HG03571 (cell line): ENCODE measurements around the gene IFITM1.
"Not testable (repeated sequence)": the region's sequence is repeated elsewhere in the genome, so short reads cannot be mapped to it uniquely, and the experiment has no call there.

Source experiments
- ATAC-seq: cut with Tn5 transposase; IDR thresholded peaks from one replicate; pipeline ENCODE4 v1.9.1; 2021; ENCODE audit not compliant: unreplicated experiment

The IFITM1 gene

DNA sequence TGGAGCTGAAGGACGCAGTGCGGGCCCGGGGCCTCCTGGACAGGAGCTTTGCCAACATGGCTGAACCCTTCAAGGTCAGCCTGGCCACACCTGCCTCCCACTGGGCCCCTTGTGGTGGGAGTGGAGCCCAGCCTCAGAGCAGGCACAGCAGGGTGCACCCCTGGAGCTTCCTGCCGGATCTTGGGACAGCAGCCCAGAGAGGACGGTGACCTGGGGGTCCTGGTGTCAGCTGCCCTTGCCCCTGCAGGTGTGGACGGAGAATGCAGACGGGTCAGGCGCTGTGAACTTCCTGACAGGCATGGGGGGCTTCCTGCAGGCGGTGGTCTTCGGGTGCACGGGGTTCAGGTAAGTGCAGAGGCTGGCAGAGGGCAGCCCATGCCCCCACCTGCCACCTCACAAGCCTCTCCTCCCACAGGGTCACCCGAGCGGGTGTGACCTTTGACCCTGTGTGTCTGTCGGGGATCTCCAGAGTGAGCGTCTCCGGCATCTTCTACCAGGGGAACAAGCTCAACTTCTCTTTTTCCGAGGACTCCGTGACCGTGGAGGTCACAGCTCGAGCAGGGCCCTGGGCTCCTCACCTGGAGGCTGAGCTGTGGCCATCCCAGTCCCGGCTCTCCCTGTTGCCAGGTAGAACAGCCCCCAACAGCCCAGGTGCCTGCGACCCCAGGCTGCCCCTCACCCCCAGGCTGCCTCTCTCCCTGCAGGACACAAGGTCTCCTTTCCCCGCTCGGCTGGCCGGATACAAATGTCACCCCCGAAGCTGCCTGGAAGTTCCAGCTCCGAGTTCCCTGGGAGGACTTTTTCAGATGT lies 19.8 kb upstream of the IFITM1 start:
- ATAC-seq = no peak

DNA sequence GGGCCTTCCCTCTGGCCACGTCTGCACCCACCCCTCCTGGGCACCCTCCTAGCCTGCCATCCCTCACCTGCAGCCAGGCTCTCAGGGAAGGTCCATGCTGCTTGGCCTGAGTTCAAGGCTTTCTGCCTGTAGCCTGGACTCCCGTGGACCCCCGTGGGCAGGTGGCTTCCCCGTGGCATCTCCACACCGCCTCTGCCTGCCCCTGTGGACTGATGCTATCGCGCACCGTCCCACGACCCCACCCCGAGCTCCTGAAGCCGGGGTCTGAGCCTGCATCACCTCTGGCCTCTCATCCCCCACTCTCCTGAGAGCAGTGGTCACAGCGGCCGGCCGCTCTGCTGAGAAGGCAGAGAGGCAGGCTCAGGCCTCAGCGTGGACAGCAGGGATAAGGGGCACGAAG lies 19.1 kb upstream of the IFITM1 start:
- no peak for ATAC-seq

DNA sequence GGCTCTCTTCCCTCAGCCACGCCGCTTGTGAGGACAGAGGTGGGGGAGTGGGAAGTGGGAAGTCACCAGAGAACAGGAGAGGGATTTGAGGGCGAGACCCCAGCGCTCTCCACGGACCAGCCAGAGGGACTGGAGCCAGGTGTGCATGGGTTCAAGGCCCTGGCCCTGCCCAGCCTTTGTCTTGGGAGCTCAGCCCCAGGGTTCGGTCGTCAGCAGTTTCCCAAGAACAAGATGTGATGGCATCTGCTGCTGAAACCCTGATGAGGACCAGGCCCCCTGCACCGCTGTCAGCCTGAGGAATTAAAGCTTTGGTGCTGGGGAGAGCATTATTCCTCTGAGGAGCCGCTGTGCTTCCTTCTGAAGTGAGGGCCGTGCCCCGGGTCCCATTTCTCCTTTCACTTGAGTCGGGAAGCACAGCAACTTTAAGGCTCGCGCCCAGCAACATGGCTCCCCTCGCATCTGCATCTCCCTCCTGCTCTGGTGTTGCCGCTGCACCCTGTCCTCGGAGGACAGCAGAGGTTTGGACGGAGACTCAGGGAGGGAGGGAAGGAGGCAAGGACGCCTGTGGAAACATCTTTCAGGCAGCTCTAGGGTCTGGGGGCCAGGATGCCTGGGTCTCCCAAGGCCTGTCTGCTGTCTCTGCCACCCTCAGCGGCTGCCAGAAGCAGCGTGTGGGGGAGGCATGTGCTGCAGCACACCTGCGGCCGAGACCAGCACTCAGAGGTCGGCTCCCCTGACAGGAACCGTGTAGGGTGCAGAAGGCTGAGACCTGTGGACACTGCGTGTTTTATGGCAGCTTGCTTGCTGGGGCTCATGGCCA lies 18.3 kb upstream of the IFITM1 start:
- ATAC-seq = no peak

DNA sequence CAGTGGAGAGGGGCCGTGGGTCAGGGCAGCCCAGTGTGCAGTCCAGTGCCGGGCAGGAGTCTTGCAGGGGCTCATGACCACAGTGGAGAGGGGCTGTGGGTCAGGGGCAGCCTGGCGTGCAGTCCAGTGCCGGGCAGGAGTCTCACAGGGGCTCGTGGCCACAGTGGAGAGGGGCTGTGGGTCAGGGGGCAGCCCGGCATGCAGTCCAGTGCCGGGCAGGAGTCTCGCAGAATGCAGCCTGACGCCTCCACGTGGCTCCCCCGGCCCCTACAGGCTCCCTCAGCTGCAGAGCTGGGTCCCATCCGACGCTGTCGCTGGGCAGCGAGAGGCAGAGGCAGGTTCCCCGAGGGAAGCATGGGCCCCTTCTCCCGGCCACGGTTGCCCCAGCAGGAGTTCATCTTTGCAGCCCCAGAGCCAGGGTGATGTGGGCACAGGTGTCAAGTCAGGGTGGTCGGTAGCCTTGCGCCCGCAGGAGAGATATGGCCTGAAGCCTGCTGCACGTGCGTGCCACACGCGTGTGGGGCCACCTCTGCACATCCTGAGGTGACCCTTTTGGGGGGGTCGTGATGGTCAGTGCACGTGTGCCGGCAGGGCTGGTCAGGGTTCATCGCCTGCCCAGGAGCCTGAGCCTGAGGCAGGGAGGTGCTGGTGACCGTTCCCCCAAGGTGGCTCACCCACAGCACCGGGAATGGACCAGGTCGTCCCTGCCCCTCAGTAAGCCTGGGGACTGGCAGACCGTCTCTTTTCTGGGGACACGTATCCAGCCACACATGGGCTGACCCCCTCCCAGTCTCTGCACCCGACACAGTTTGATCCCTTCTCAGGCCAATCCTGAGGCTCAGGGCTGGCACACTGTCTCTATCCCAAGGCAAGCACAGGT lies 17.4 kb upstream of the IFITM1 start:
- no peak for ATAC-seq

DNA sequence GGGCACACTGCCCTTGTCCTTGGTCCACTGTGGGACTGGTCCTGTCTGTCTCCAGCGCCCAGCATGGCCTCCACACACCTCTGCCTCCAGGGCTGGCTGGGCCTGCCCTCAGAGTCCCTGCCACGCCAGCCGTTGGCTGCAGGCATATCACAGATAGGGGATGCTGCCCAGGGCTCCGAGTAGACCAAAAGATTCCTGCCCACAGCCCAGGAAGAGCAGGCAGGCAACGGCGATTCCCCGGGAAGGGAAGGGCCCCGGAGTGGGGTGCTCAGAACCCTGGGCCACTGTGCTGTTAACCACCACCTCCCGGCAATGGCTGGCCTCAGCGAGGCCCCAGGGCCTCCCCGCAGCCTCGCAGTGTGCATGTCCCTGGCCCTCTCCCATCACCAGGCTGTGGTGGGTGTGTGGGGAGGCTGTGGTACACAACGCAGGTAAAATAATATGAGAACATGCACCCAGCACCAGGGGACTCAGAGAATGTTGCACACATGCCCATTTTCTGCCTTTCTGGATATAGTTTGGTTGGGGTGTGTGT lies 16.7 kb upstream of the IFITM1 start:
- ATAC-seq = no peak

DNA sequence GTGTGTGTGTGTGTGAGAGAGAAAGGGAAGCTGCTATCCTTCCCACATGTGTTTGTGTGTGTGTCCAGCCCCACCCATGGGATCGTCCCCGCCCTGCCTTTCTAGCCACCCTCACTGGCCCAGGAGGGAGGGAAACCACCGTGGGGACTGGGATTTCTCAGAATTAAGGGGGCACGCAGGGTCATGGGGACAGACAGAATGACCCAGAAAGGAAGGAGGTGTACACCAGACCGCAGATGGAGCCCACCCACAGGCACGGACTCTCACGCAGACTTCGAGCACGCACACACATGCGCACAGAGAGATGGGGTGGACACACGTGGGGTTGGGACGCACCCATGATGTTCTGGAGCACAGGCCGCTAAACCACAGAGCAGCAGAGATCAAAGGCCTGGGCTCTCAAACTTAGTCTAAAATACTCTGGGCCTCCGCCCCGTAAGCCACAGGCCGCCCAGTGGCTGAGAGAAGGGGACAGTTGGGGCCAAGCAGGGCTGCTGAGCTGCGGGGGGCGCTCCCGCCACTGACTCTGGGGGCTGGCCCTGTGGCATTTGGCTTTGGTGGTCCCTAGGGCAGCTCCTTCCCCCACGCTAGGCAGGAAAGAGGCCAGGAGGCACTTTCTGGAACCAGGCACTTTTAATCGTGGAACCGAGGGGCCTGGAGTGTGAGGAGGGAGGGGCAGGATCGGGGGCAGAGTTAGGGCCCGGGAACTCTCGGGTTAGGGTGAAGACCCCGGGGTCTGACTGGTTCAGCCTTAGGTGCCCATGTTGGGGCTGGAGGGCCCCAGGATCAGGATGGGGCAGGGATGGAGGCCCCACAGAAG lies 16.0 kb upstream of the IFITM1 start:
- ATAC-seq = no peak

DNA sequence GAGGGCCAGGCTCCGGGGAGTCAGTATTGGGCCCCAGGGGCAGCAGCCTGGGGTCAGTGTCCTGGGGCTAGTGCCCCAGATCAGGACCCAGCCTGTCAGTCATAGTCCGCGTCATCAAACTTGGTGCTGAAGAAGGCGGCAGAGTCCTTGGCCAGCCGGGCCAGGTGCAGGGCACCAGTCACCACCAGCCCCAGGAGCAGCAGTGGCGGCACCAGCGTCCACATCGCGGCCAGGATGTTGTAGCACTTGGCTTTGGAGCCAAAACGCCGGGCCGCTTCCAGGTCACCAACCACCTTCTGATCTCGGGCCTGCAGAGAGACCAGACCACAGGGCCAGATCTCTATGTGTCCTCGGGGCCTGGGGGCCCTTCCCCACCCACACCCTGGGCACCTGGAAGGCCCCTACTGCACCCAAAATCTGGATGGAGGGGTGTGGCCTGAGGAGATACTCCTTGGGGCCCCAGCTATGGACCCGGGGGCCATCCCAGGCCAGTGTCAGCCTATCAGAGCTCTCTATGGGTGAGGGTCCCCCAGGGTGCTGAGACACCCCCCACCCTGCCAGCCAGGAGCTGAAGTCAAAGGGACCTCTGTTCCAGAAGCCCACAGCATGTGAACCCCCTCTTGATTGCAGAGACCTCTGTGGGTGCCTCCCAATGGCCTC lies 15.3 kb upstream of the IFITM1 start:
- no peak for ATAC-seq

DNA sequence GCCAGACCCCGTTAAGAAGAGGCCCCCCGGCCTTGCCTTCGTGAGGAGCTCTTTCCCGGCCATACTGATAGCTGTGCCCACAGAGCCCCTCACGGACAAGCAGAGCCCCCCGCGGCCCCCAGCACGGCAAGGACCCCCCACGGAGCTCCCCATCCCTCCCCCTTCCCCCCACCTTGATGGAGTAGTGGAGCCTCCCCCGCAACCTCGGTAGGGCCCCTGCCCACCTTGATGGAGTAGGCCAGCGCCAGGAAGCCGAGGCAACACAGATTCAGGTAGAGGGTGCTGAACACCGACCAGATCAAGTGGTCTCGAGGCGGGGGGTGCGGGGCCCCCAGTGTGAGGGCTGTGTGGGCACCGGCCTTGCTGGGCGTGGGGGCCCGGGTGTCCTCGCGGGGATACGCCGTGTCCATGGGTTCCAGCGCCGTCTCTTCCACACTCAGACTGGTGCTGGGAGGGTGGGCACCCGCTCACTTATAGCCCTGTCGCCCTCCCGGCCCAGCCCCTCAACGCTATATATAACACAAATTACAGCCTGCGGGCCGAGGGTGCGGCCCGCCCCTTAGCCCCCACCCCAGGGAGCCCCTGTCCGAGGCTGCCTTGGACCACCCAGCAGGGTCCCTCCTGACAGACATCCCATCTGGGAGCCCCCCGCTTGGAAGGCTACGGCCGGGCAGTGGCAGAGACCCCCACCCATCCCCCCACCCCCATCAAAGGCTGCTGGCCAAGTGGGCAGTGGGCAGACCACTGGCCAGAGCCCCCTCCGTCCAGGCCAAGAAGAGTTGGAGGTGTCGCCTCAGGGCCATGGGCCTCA lies 14.6 kb upstream of the IFITM1 start, which contains the start of gene IFITM5:
Gene IFITM5, minus strand, starts transcription at position 446 of the 811 bp plus-strand sequence. Its CDS starts 36 bp downstream, at position 410.
- ATAC-seq = no peak

DNA sequence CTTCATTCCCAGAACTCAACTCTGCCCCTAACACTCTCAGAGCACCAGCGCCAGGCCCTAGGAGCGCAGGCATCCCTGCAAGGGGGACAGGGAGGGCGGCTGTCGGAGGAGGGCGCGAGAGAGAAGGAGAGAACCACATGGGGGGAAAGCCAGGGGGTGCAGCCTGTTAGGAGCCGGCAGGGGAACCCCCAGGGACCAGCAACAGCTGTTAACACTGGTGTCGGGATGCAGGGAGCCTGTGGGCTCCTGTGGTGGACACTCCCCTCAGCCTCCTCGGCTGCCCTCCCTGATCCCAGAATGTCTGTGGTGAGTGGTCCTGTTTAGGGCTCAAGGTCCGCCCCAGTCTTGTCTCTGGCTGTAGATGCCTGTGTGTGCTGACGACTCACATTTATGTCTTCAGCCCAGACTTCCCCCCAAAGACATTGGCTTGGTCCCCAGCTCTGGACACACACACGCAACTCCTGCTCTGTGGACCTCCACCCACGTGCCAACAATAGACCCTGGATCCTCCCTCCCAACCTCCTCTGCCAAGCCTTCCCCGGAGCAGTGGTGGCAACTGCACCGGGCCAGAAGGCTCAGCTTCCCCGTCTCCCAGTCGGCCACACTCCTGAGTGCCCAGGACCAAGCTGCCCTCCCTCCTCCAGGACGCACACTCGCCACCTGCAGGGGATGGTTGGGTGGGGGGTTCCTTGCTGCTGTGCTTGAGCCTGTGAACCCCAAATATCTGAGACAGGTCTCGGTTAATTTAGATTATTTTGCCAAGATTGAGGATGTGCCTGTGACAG lies 13.7 kb upstream of the IFITM1 start:
- no peak for ATAC-seq

DNA sequence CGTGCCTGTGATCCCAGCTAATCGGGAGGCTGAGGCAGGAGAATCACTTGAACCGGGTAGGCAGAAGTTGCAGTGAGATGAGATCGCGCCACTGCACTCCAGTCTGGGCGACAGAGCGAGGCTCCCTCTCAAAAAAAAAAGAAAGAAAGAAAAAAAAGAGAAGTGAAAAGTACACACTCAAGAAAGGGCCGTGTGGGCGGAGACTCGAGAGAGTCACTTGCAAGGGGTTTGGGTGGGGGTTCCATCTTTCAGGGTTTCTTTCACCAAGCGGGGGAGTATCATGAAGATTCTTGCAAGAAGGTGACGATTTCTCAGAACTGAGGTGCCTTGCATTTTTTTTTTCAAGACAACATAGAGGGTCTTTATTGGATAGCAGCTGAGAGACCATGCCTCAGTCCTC lies 10.5 kb upstream of the IFITM1 start:
- no peak for ATAC-seq

DNA sequence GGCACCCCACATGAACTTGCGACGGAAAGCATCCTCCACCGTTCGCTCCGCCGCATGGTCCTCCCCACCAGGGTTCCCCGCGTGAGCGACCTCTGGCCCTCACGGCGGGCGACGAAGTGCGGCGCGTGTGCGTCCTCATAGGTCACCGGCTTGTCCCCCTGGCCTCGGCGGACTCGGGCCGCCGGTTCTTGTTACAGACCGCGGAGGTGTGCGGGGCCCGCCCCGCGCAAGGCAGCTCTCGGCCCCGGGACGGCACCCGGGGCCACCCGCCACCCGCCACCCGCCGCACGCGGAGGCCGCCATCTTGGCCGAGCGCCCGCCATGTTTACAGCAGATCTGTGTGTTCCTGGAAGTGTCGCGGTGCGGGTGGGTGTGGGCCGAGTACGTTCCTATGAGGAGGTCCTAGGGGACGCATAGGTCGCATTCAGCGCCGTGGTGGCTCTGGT lies 9.8 kb upstream of the IFITM1 start:
- ATAC-seq = no peak

DNA sequence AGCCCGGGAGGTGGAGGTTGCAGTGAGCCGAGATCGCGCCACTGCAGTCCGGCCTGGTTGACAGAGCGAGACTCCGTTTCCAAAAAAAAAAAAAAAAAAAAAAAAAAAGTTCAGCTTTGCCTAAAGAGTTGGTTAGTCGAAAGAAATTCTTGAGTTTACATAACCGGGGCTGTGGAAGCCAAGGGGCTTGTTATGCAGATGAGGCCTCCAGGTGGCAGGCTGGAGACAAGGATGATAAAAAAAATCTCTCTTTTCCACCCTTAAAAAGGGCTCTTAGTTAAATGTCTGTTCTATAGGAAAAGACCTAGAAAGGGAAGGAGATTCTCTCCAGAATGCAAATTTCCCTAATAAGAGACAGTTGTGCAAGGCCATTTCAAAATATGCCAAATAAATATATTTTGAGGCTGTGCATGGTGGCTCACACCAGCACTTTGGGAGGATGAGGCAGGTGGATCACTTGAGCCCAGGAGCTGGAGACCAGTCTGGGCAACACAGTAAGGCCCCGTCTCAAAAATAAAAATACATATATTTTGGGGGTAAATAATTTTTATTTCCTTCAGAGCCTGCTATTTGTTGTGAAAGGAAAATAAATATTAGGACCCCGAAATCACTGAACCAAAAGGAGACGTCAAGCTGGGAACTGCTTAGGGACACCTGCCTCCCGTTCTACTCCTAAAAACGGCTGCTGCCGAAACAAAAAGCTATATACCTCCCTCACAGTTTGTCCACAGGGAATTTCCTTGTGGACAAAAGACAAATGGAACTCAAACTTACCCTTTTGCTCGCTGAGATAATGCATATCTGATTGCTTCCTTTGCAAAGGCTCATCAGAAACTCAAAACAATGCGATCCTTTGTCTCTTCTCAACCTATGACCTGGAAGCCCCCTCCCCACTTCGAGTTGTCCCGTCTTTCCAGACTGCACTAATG lies 8.7 kb upstream of the IFITM1 start:
- no peak for ATAC-seq

DNA sequence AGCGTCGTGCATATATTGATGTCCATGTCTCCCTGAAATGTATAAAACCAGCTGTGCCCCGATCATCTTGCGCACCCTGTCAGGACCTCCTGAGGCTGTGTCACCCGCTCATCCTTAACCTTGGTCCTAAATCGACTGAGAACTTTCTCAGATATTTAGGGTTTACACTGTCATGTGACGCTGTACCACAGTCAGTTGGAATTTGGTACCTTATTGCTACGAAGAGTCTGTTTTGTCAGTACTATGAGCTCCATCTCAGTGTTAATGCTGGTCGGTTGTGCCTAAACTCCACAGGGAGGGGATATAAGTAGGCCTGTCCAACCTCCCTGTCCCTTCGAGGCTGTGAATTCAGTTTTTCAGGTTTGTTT lies 8.0 kb upstream of the IFITM1 start:
- ATAC-seq = no peak

DNA sequence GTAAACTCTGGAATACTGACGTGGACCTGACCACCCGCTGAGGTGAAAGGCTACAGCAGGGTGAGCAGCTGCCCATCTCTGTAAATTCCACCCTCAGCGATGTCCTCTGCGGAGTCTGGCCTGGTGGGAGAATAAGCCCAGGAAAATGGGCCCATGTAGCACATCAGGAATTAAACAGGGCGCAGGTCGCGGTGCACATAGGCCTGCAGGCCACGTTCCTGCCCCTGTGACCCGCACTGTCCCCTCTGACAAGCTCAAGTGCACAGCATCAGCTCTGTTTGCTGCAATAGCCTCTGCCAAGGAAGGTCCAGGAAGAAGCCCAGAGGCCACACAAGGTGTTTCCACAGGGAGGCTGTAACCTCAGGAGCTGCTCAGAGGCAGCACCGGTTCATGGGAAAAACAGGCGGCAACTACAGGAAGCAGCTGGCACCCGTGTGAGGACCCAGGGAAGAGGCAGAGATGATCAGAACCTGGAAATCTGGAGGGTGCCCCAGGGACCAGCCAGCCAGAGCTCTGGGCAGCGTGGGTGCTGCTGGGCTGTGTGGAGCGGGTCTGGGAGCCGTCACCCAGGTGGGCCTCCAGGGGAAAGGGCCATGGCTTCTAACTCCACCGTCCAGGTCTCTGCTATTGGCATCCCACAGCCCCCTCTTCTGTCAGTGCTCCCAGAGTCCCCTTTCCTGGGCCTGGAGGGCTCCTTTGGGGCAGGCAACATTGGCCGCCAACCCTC lies 7.0 kb upstream of the IFITM1 start:
- no peak for ATAC-seq

DNA sequence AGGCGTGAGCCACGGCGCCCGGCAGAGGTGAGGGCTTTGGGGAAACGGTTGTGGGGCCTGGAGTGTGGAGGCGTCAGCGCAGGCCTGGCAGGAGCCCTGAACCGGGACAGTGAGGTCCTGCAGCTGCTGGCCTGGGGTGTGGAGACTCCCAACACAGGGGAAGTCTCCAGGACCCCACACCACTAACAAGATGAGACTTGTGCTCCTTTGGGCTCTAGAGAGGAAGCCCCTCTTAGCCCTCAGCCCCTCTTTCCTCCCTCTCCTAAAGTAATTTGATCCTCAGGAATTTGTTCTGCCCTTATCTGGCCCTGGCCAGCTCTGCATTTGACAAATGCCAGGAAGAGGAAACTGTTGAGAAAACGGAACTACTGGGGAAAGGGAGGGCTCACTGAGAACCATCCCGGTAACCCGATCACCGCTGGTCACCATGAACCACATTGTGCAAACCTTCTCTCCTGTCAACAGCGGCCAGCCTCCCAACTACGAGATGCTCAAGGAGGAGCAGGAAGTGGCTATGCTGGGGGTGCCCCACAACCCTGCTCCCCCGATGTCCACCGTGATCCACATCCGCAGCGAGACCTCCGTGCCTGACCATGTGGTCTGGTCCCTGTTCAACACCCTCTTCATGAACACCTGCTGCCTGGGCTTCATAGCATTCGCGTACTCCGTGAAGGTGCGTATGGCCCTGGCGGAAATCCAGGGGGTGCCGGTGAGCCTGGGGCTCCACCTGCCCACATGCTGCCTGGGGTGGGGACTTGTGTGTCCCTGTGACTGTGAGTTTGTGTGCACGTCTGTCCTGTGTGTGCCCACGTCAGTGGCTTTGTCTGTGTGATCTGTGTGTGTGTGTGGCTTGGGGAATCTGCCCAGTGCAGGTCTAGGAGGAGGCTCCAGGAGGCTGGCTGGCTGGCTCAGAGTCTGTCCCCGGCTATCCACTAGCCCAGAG lies 5.8 kb upstream of the IFITM1 start, which contains the start of gene IFITM2:
Gene IFITM2, plus strand, starts transcription at position 51 of the 943 bp plus-strand sequence. Its CDS starts 377 bp downstream, at position 428.
- ATAC-seq = not testable (repeated sequence)
